ENCODE results near the gene RTN4RL1. TPM values are rescaled to one million over a fixed set of nuclear protein-coding genes. Genes with fewer than 3 reads are reported as not detected.

The RTN4RL1 gene
- total and polyA plus RNA-seq, 2 of the 4 experiments (the other 2 are of a cell fraction), result under 0.01 to 0.03 TPM

DNA sequence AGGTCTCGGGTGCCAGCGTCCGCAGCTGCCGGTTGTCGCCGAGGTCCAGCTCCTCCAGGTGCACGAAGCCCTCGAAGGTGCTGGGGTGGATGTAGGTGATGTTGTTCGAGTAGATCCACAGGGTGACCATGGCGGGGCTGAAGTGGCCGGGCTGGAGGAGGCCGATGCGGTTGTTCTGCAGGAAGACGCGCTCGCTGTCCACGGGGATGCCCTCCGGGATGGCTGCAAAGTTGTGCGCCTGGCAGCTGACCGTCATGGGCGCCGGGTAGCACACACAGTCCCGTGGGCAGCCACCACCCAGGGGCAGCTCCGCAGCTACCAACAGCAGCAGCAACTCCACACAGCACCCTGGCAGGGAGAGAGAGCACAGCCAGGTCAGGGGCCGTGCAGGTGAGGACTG is 87.7 kb downstream of the RTN4RL1 start:
- no peak overlapping the region for H3K56ac ChIP-seq (ENCODE audit: extremely low read depth, insufficient read depth, low read length)
- H3K9ac ChIP-seq (ENCODE audit: low read depth, low read length), result no peak overlapping the region
- no peak overlapping the region for H3K27ac ChIP-seq (ENCODE audit: insufficient read depth, low read length)
- H3K27me3 ChIP-seq (ENCODE audit: control insufficient read depth, insufficient read depth, low read length), result peaks cover 37% of the 10 kb centered on the region
- H3K9me3 ChIP-seq (ENCODE audit: control insufficient read depth, insufficient read depth, low read length), result no peaks in the 10 kb centered on the region
- H4K8ac ChIP-seq (ENCODE audit: low read depth in 2 of 2, low read length in 2 of 2), result no peak overlapping the region
- peaks cover 2% of the 10 kb centered on the region; the same call in 1 of the 2 replicates for H3K4me1 ChIP-seq (ENCODE audit: control insufficient read depth, insufficient read depth, low read length)
- H2BK15ac ChIP-seq (ENCODE audit: low read depth, low read length), result no peak overlapping the region
- in situ Hi-C loops (cut with MboI; ENCODE audit: low sequenced_read_pairs), result no loop called here
- H3K36me3 ChIP-seq (ENCODE audit: control insufficient read depth, insufficient read depth, low read length), result no peaks in the 10 kb centered on the region
- dilution Hi-C loops (cut with HindIII; ENCODE audit: low sequenced_read_pairs, unreplicated experiment), result no loop called here
- H3K79me1 ChIP-seq (ENCODE audit: low read depth in 1 of 2, low read length in 2 of 2), result no peaks in the 10 kb centered on the region
- H2AK9ac ChIP-seq (replicated peaks; ENCODE audit: low read depth, low read length, poor library complexity), result peak overlapping the region; percentile 28
- no peaks in the 10 kb centered on the region; the same call in 1 of the 2 replicates for H4K20me1 ChIP-seq (ENCODE audit: insufficient read depth, low read length)
- no TSS peak for BruUV-seq (replicated peaks)
- no peak overlapping the region for H2AK5ac ChIP-seq (ENCODE audit: low read depth, low read length)
- no peak overlapping the region for H3K4me2 ChIP-seq (ENCODE audit: low read depth, low read length)
- no peak overlapping the region for H3K4ac ChIP-seq (ENCODE audit: low read depth, low read length)
- no peak overlapping the region for H4K5ac ChIP-seq (ENCODE audit: low read depth, low read length)
- TF ChIP-seq MAZ (IDR thresholded peaks at IDR 0.05; ENCODE audit: borderline replicate concordance, low read depth, low read length) (no peak), MXI1 (IDR thresholded peaks at IDR 0.05; ENCODE audit: borderline replicate concordance, low read depth, low read length) (no peak), RAD21 (IDR thresholded peaks at IDR 0.05; ENCODE audit: low read length) (no peak), SMC3 (IDR thresholded peaks at IDR 0.05; ENCODE audit: low read depth, low read length) (no peak), BHLHE40 (IDR thresholded peaks at IDR 0.05; ENCODE audit: low read depth, low read length) (no peak), CHD1 (IDR thresholded peaks at IDR 0.05; ENCODE audit: low read depth, low read length) (no peak), MAFK (IDR thresholded peaks at IDR 0.05; ENCODE audit: low read depth, low read length) (no peak), POLR2A (IDR thresholded peaks at IDR 0.05; ENCODE audit: low read depth, low read length) (no peak), RFX5 (IDR thresholded peaks at IDR 0.05; ENCODE audit: low read depth, low read length) (no peak), NFE2L2 (IDR thresholded peaks at IDR 0.05; ENCODE audit: low read depth, low read length) (no peak)
- no peak for DNase-seq
- no peak overlapping the region for H3K14ac ChIP-seq (replicated peaks; ENCODE audit: low read depth, low read length)
- POLR2A ChIA-PET (ENCODE audit: unreplicated experiment), result no interaction called here
- H3K23ac ChIP-seq (ENCODE audit: low read depth, low read length), result no peak overlapping the region
- WGBS, 2 experiments (ENCODE audit: extremely low coverage in 2 of 2, insufficient read length in 1 of 2), result 92% methylated on average over 14 of the region's 25 CpGs; no CpG with 5 or more reads in 1 of the 2 experiments
- H2AFZ ChIP-seq (replicated peaks; ENCODE audit: low read length, poor library complexity), result no peak overlapping the region
- H3K9me1 ChIP-seq (ENCODE audit: insufficient read depth, low read length), result no peaks in the 10 kb centered on the region
- no peak overlapping the region for H3K18ac ChIP-seq (ENCODE audit: low read depth, low read length)
- CTCF ChIA-PET, result no interaction called here
- no peak overlapping the region for H3K4me3 ChIP-seq (ENCODE audit: insufficient read depth, low read depth, low read length)
- intact Hi-C loops (cut with micrococcal nuclease), result no loop called here
- H4K91ac ChIP-seq (ENCODE audit: insufficient read depth, low read depth, low read length), result no peak overlapping the region
- no peak overlapping the region for H2BK5ac ChIP-seq (ENCODE audit: low read depth, low read length, poor library complexity, severe bottlenecking)
- H2BK120ac ChIP-seq (ENCODE audit: low read depth, low read length), result no peak overlapping the region
- H2BK20ac ChIP-seq (ENCODE audit: low read depth, low read length), result no peak overlapping the region
- no peak for ATAC-seq (ENCODE audit: low read depth)
